CD4-positive, alpha-beta T cell treated with Interferon gamma for 1 hour (primary cell): ENCODE measurements around the gene GSK3B.

Source experiments
- DNase-seq: peaks from one replicate; pipeline ENCODE4 v3.0.0-alpha.2; 2020

GSK3B gene

DNA sequence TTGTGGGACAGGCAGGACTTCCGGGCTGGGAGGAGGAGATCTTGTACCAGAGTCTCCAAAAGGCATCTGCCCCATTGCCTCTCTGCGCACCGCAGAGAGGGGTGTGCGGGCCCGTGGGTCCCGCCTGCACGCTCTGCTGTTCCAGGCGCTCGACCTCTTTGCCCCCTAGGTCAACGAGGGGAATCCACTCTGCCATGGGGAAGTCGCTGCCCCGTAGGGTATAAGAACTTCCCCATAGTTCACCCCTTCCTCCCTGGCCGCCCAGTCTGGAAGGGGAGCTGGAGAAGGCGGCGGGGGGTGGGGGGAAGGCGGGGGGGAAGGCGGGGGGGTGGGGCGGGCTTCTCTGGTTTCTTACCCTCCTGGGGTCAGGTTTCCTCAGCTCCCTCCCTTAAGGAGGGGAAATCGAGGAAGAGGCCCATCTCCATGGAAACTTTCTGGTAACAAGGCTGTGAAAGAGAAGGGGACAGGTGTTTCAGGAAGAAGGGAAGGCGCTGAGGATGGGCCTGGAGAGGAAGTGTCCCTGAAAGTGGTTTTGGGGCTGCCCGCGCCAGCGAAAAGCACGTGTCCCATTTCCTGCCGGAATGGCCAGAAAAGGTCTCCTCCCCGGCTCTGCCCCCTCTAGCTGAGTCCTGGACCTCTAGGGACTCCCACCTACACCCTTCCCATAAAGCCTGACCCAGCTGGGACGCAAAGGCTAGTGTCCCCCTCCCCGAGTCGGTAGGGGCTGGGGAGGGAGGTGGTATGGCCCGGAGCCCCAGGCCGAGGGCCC lies 284.8 kb downstream of the GSK3B start:
- DNase-seq, result no peak

DNA sequence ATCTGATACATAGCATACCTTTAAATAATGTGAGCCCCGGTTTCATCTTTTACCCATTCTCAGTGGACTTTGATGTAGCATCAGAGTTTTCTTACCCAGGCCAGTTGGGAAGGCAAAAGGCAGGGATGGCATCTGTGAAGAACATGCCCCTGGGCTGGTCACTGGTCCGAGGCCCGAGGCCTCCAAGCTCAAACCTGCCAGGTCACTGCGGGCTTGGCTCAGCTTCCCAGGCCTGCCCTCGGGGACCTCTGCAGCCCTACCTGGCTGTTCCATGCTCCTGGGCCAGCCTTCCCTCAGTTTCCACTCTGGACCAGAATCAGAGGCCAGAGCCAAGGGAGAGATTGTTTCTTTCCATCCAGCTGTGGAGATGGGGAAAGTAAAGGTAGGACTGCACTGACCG lies 285.4 kb downstream of the GSK3B start:
- DNase-seq, result no peak

- no peak for DNase-seq
These were observed 286.0 kb downstream of the GSK3B start for GRCh38 chr3:119808244-119808643.

DNA sequence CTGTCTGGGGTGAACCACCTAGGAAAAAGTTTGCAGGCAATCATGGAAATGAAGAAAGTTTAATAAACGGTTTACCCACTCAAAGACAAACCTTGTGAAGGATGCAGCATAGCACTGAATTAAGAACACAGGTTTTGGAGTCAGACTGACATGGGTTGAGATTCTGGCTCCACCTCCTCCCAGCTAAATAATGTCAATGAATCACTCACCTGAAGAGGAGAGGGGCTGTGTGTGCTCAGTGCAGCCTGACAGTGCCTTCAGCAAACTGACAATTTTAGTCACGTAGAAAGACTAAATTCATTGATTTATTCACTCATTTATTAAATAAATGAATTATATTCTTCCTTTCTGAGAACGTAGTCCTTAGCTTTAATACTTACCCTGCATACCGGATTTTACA lies 293.4 kb downstream of the GSK3B start:
- no peak for DNase-seq

DNA sequence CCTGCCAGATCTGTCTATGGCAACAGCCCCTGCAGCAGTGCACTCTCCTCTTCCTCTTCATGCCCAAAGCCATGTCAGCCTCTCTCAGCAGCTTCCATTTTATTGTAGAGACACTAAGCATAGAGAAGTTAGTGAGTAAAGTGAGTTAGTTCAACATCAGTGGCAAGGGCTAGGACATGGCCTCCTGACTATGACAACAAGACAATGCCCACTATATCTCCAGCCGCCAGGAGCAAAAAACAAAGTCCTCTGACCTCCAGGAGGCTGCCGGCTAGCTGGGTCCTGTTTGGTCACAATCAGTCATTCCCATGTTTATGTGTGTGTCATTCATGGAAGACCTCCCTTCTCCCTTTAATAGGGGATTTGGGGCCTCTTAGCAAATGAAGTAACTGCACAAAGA lies 297.5 kb downstream of the GSK3B start:
- DNase-seq, result no peak

DNA sequence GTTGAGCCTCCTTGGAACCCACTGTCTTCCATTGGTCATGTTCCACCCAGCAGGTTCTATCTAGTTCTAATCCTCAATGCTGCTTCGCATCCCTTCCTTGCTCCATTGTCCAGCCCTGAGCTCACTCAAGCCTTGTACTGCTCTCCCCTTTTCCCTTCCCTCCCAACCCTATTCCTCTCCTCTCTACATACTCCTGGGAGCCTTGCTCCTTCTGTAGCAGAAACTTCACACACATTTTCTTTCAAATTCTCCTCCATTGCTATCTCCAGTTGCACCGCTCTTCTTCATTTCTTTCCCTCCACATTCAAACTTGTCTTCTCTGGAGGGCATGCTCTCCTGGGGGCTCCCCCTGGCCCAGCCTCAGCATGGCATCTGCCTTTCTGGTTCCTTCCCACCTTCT lies 297.9 kb downstream of the GSK3B start:
- DNase-seq, result no peak

DNA sequence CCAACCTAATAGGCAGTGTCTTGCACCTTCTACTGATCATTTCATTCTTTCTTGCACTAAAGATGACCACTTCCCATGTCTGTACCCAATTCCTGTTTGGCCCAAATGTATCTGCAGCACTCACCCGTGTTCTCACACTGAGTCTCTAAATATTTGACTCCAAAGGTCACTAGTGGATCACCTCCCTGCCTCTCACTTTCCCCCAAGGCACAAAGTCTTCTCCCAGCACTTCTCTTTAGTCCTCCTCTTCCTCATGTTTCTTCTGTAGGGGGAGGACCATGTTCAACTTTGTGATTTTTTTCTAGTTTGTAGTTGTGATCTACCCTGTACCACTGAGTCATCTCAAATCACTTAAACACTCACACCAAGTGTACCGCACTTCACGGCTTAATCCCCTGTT lies 298.4 kb downstream of the GSK3B start:
- DNase-seq, result no peak

GRCh38 chr3:119794971-119795612 lies 299.2 kb downstream of the GSK3B start:
- DNase-seq, result no peak

GRCh38 chr3:119794401-119794800 lies 299.8 kb downstream of the GSK3B start:
- no peak for DNase-seq

- no peak for DNase-seq
These were observed 302.0 kb downstream of the GSK3B start for GRCh38 chr3:119792270-119792669.

DNA sequence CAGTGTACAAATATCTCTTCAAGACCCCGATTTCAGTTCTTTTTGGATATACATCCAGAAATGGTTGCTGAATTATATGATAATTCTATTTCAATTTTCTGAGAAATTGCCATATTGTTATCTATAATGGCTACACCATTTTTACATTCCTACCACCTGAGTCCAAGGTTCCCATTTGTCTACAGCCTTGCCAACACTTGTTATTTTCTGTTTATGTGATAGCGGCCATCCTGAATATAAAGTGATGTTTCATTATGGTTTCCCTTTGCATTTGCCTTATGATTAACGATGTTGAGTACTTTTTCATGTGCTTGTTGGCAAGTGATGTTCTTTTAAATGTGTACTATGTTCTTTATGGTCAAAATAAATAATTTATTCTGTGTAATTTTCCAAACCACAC lies 303.9 kb downstream of the GSK3B start:
- no peak for DNase-seq

DNA sequence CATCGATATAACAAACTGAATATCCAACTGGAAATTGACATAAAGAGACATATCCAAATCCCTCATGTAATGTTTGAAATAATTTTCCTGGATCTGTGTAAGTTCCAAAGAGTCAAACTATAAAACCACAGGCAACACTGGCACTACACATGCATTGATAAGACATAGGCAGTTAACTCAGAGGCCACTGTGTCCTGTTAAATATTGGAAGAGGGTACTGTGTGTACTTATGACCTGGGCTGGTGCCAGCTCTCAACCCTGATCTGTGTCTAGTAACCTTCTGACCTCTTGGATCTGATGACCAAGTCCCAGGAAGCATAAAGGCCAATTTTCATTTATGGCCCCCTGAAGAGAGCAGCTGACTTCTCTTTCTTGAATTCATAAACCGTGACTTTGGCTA lies 307.8 kb downstream of the GSK3B start:
- DNase-seq, result no peak

- no peak for DNase-seq
These were observed 310.4 kb downstream of the GSK3B start for GRCh38 chr3:119783883-119784282.

DNA sequence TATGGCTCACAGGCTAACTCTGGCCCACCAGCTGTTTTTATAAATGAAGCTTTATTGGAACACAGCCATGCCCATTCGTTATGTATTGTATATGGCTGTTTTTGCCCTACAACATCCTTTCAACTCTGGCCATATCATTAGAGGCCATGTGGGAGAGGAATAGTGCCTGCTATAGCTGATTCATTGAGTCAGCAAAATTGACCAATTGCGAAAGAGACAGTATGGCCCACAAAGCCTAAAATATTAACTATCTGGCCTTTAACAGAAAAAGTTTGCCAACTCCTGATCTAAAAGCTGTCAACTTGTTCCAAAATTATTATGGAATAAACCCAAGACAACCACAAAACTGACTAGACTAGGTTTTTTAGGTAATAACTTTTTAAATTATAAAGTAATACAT lies 311.0 kb downstream of the GSK3B start:
- no peak for DNase-seq

DNA sequence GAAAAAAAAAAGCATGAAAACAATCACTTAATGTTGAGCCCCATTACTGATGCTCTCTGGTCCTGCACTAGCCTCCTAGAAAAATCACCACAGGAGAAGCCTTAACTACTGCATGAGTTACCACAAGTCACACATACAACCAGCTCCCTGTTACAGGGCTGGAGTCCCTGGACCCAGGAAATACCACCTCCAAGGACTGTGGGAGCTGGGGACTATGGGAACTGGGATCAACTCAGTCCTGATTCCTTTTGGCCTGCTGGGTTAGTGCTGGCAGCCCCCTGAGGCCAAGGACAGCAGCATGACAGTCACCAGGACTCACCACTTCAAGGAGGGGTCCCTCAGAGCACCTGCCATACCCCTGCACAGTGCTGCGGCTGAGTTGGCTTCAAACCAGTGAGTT lies 311.8 kb downstream of the GSK3B start:
- DNase-seq, result no peak

DNA sequence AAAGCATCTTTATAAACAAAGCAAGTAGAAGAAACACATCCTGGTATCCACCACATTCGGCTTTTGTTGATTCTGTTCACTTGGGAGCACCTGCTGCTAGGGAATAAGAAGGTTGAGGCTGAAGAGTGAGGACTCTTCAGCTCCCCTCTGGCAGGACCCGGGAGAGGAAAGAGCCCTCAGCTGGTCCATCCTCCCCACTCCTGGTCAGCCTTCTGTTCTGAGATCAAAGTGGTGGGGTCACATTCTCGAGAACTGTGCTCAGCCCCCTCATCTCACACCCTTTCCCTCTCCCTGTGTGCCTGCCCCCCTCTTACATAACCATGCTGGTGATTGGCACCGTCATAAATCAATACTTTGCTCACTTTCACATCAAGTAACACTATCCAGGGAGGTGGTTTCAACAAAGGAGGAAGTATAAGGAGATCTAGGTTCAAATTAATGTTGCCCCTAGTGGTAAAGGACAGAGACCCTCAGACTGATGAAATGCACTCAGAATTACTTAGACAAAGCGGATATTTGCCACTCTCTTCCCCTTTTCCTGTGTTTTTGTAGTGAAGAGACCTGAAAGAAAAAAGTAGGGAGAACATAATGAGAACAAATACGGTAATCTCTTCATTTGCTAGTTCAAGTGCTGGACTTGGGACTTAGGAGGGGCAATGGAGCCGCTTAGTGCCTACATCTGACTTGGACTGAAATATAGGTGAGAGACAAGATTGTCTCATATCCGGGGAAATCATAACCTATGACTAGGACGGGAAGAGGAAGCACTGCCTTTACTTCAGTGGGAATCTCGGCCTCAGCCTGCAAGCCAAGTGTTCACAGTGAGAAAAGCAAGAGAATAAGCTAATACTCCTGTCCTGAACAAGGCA lies 312.7 kb downstream of the GSK3B start, which contains the start of gene NR1I2:
Gene NR1I2, plus strand, starts transcription at position 772 of the 869 bp plus-strand sequence.
- DNase-seq, result no peak

GRCh38 chr3:119779731-119780383 lies 314.4 kb downstream of the GSK3B start:
- no peak for DNase-seq

DNA sequence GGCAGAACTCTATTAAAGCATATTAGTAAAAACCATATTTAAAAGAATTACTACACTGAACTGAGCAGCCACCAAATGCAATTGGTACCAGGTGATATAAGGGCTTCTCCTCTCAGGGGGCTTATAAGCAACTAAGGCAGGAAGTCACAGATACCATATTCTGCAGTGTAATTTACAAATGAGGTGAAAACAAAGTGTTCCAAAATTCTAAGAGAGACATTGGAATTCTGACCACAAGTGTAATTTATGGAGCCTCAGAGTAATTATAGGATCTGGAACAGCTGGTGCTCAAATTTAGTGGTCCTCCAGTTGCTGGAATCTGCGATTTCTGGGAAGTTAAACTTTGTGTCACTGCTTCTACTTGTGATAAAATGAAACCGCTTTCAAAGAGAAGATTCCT lies 315.4 kb downstream of the GSK3B start:
- DNase-seq, result no peak

DNA sequence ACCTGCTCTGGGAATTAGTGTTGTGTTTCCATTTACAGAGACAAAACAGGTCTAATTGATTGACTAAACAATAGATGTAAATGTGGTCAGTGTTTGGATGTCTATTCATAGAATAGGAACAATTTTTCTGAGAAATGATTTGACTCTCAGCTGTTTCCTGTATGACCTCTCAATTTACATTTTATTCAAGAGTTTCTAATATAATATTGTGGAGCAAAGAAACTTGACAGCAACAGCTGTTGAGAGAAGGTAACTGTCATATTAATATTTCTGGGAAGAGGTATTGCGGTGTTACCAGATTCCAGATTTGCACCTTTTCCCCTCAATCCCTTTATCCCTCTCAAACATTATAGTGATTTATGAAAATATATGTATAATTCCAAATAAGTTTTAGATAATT lies 316.1 kb downstream of the GSK3B start:
- DNase-seq, result no peak

- DNase-seq, result no peak
These were observed 317.9 kb downstream of the GSK3B start for GRCh38 chr3:119776304-119776703.

- DNase-seq, result no peak
These were observed 319.8 kb downstream of the GSK3B start for GRCh38 chr3:119774444-119774843.
